Measurements from ENCODE around the gene ATP1A3. TPM values are rescaled to one million over a fixed set of nuclear protein-coding genes. Genes with fewer than 3 reads are reported as not detected.

The ATP1A3 gene
- total RNA-seq, 1 experiment from 2014 or later = not detected

DNA sequence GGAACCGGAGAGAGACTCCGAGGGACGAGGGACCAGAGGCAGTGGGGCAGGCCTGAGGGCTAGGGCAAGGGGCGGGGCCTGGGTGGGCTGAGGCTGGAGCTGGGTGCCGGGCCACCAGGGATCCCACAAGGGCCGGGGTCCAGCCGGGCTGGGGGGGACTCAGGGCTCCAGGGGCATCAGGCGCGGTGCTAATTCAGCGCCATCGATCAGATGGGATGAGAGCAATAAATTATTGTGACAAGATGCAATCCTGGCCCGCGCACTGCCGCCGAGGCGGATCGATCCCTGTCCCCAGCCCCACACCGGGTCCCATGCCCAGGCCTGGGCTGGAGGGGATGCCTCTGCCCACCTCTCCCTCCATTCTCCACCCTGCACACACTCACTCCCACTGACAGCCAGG, 71.4 kb downstream of the ATP1A3 start:
- TF ChIP-seq, protein P1, sequence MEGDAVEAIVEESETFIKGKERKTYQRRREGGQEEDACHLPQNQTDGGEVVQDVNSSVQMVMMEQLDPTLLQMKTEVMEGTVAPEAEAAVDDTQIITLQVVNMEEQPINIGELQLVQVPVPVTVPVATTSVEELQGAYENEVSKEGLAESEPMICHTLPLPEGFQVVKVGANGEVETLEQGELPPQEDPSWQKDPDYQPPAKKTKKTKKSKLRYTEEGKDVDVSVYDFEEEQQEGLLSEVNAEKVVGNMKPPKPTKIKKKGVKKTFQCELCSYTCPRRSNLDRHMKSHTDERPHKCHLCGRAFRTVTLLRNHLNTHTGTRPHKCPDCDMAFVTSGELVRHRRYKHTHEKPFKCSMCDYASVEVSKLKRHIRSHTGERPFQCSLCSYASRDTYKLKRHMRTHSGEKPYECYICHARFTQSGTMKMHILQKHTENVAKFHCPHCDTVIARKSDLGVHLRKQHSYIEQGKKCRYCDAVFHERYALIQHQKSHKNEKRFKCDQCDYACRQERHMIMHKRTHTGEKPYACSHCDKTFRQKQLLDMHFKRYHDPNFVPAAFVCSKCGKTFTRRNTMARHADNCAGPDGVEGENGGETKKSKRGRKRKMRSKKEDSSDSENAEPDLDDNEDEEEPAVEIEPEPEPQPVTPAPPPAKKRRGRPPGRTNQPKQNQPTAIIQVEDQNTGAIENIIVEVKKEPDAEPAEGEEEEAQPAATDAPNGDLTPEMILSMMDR (IDR thresholded peaks at IDR 0.05; ENCODE audit: unreplicated experiment) = no peak
- Mint-ChIP-seq H3K27me3 (ENCODE audit: insufficient read depth, unreplicated experiment) (peaks cover 31% of the 10 kb centered on the region), H3K4me3 (ENCODE audit: unreplicated experiment) (no peak overlapping the region), H3K4me1 (ENCODE audit: insufficient read depth, unreplicated experiment) (peaks cover 5% of the 10 kb centered on the region), H3K9me3 (ENCODE audit: unreplicated experiment) (no peaks in the 10 kb centered on the region), H3K36me3 (ENCODE audit: insufficient read depth, unreplicated experiment) (no peaks in the 10 kb centered on the region), H3K27ac (ENCODE audit: low read depth, unreplicated experiment) (no peak overlapping the region)
- DNase-seq (ENCODE audit: unreplicated experiment) = no peak
- ChIA-PET POLR2A (no interaction called here), CTCF (no interaction called here)
- intact Hi-C loops (cut with micrococcal nuclease) = no loop called here
- no TSS peak for BruUV-seq (replicated peaks)

GRCh38 chr19:41921577-41922576, 72.2 kb downstream of the ATP1A3 start:
- Mint-ChIP-seq H3K36me3 (ENCODE audit: insufficient read depth, unreplicated experiment) (no peaks in the 10 kb centered on the region), H3K27me3 (ENCODE audit: insufficient read depth, unreplicated experiment) (peaks cover 31% of the 10 kb centered on the region), H3K9me3 (ENCODE audit: unreplicated experiment) (no peaks in the 10 kb centered on the region), H3K4me3 (ENCODE audit: unreplicated experiment) (no peak overlapping the region), H3K27ac (ENCODE audit: low read depth, unreplicated experiment) (no peak overlapping the region), H3K4me1 (ENCODE audit: insufficient read depth, unreplicated experiment) (peaks cover 5% of the 10 kb centered on the region)
- TF ChIP-seq, protein P1 (IDR thresholded peaks at IDR 0.05; ENCODE audit: unreplicated experiment) = no peak
- intact Hi-C loops (cut with micrococcal nuclease) = no loop called here
- ChIA-PET CTCF (interaction anchor here (0.7 kb wide), 1 partner anchor 35 kb away, joined by 3 read pairs; no protein-coding TSS in a partner anchor), POLR2A (no interaction called here)
- DNase-seq (ENCODE audit: unreplicated experiment) = no peak
- no TSS peak for BruUV-seq (replicated peaks)

DNA sequence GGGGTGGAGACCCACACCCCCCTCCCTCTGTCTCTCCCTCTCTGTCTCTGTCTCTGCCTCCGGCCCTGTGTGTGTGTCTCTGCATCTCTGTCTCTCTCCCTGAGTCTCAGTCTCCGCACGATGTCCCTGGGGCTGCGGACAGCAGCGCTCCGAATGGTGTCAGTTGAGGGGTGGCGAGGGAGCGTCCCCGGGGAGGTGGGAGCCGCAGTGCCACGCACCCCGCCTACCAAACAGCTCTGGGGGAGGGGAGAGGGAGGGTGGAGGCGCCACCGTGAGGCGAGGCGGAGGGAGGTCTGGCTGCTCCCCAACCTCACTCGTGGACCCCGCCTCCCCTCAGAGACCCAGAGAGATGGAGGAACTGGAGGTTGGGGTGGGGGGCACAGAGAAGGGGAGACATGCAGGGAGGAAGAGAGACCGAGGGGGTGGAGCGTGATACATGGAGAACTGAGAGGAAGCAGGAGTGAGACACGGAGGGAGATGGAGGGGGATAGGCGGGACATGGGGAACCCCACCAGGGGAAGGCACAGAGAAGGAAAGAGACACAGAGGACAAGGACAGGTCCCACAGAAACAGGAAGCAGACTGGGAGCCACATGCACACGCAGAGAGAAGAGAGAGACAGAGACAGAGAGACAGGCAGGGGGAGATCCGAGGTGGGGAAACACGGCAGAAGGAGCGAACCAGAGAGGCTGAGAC, 73.0 kb downstream of the ATP1A3 start:
- intact Hi-C loops (cut with micrococcal nuclease) = no loop called here
- no TSS peak for BruUV-seq (replicated peaks)
- Mint-ChIP-seq H3K27me3 (ENCODE audit: insufficient read depth, unreplicated experiment) (peaks cover 31% of the 10 kb centered on the region), H3K9me3 (ENCODE audit: unreplicated experiment) (no peaks in the 10 kb centered on the region), H3K4me1 (ENCODE audit: insufficient read depth, unreplicated experiment) (peaks cover 5% of the 10 kb centered on the region), H3K27ac (ENCODE audit: low read depth, unreplicated experiment) (no peak overlapping the region), H3K4me3 (ENCODE audit: unreplicated experiment) (no peak overlapping the region), H3K36me3 (ENCODE audit: insufficient read depth, unreplicated experiment) (no peaks in the 10 kb centered on the region)
- ChIA-PET POLR2A (no interaction called here), CTCF (interaction anchor here (0.7 kb wide), 1 partner anchor 34 kb away, joined by 3 read pairs; no protein-coding TSS in a partner anchor)
- TF ChIP-seq, protein P1 (IDR thresholded peaks at IDR 0.05; ENCODE audit: unreplicated experiment) = no peak
- no peak for DNase-seq (ENCODE audit: unreplicated experiment)

Measured in MCF 10A (cell line).